RWPE1 (cell line): ENCODE measurements around the gene HNRNPK.
A peak's percentile ranks its signal among the peaks of the same experiment; 100 is the strongest.

Source experiments
- CTCF ChIA-PET: fragments of 350-600 bp; sonication (Branson Sonifier 250); formaldehyde crosslinking; extraction: SDS; loops from one replicate; lab custom pipeline; 2021; lab: Yijun Ruan, JAX
- POLR2A ChIA-PET: fragments of 400-600 bp; formaldehyde crosslinking; extraction: SDS; loops from one replicate; lab custom pipeline; 2020; ENCODE audit warnings: antibody characterized with exemption; ENCODE audit not compliant: low non-redundant PET; lab: Yijun Ruan, JAX
- DNase-seq: peaks from one replicate; pipeline ENCODE4 v3.0.0; 2012; ENCODE audit warnings: low spot score
- H3K27ac ChIP-seq: fragments of 450-650 bp; 2 replicates; pipeline ENCODE4 v1.5.1; 2017
- TF ChIP-seq, protein P1 (sequence below): fragments of 450-650 bp; conservative IDR thresholded peaks from 2 replicates; pipeline ENCODE4 v1.5.1; 2017; ENCODE audit warnings: low read depth, mild to moderate bottlenecking

HNRNPK gene

GRCh38 chr9:83920469-83920926, 59.5 kb downstream of the HNRNPK start:
- H3K27ac ChIP-seq: peak overlapping the region; percentile 98
- no peak for DNase-seq
- TF ChIP-seq, protein P1, sequence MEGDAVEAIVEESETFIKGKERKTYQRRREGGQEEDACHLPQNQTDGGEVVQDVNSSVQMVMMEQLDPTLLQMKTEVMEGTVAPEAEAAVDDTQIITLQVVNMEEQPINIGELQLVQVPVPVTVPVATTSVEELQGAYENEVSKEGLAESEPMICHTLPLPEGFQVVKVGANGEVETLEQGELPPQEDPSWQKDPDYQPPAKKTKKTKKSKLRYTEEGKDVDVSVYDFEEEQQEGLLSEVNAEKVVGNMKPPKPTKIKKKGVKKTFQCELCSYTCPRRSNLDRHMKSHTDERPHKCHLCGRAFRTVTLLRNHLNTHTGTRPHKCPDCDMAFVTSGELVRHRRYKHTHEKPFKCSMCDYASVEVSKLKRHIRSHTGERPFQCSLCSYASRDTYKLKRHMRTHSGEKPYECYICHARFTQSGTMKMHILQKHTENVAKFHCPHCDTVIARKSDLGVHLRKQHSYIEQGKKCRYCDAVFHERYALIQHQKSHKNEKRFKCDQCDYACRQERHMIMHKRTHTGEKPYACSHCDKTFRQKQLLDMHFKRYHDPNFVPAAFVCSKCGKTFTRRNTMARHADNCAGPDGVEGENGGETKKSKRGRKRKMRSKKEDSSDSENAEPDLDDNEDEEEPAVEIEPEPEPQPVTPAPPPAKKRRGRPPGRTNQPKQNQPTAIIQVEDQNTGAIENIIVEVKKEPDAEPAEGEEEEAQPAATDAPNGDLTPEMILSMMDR: no peak; the same call in 1 of the 2 replicates
- CTCF ChIA-PET: interaction anchor here (0.5 to 1.6 kb wide), 11 partner anchors 12 to 858 kb away, joined by 3 to 10 read pairs (median 3); no protein-coding TSS in a partner anchor
- POLR2A ChIA-PET: interaction anchor here (1.2 kb wide), 2 partner anchors 60 to 380 kb away, joined by 3 to 4 read pairs; partner anchors contain the start of genes HNRNPK and RMI1

GRCh38 chr9:83919111-83919510, 60.9 kb downstream of the HNRNPK start:
- DNase-seq: no peak
- CTCF ChIA-PET: interaction anchor here (0.7 kb wide), 1 partner anchor 1607 kb away, joined by 3 read pairs; no protein-coding TSS in a partner anchor
- POLR2A ChIA-PET: interaction anchor here (0.7 kb wide), 1 partner anchor 16 kb away, joined by 5 read pairs; no protein-coding TSS in a partner anchor
- H3K27ac ChIP-seq: no peak overlapping the region
- TF ChIP-seq, protein P1: no peak
